Astrocyte (in vitro differentiated cells and primary cell): Measurements from ENCODE around the gene DGKI. TPM values are rescaled to one million over a fixed set of nuclear protein-coding genes. Genes with fewer than 3 reads are reported as not detected.

Source experiments
- DNase-seq: peaks from one replicate; pipeline ENCODE4 v3.0.0-alpha.2; 2010; ENCODE audit warnings: low read depth
- FAIRE-seq: peaks from 2 replicates; lab custom pipeline; 2011; peaks lifted over from hg19 to GRCh38; lab: Jason Lieb, UNC
- H2AFZ ChIP-seq: 2 replicates; pipeline ENCODE4 v1.6.0; 2012; ENCODE audit warnings: low read depth, low read length, inconsistent platforms
- H3K27ac ChIP-seq: 2 replicates; pipeline ENCODE4 v1.5.1; 2011; ENCODE audit warnings: low read depth, low read length, inconsistent platforms
- H3K27me3 ChIP-seq: 2 replicates; pipeline ENCODE4 v1.6.0; 2011; ENCODE audit warnings: low read length, inconsistent platforms; ENCODE audit not compliant: insufficient read depth
- H3K36me3 ChIP-seq: 2 replicates; pipeline ENCODE4 v1.5.1; 2011; ENCODE audit warnings: low read length, inconsistent platforms; ENCODE audit not compliant: insufficient read depth
- H3K4me1 ChIP-seq: 2 replicates; pipeline ENCODE4 v1.5.1; 2011; ENCODE audit warnings: low read length, inconsistent platforms; ENCODE audit not compliant: insufficient read depth
- H3K4me2 ChIP-seq: 2 replicates; pipeline ENCODE4 v1.6.0; 2012; ENCODE audit warnings: low read length, inconsistent platforms
- H3K4me3 ChIP-seq: 2 replicates; pipeline ENCODE4 v1.5.1; 2011; ENCODE audit warnings: low read depth, mild to moderate bottlenecking, low read length, inconsistent platforms; ENCODE audit not compliant: insufficient read depth
- H3K79me2 ChIP-seq: 2 replicates; pipeline ENCODE4 v1.6.0; 2012; ENCODE audit warnings: mild to moderate bottlenecking, low read length, inconsistent platforms; ENCODE audit not compliant: insufficient read depth
- H3K9ac ChIP-seq: 2 replicates; pipeline ENCODE4 v1.6.0; 2012; ENCODE audit warnings: mild to moderate bottlenecking, low read length, inconsistent platforms
- H3K9me3 ChIP-seq: 2 replicates; pipeline ENCODE4 v1.5.1; 2012; ENCODE audit warnings: low read depth, mild to moderate bottlenecking, low read length, inconsistent platforms; ENCODE audit not compliant: insufficient read depth
- H4K20me1 ChIP-seq: 2 replicates; pipeline ENCODE4 v1.6.0; 2012; ENCODE audit warnings: low read length, inconsistent platforms; ENCODE audit not compliant: insufficient read depth
- H3K27ac Mint-ChIP-seq: one replicate; pipeline ENCODE4 v1.8.0; 2021; ENCODE audit warnings: mild to moderate bottlenecking, mixed read lengths; ENCODE audit not compliant: unreplicated experiment
- H3K27me3 Mint-ChIP-seq: one replicate; pipeline ENCODE4 v1.8.0; 2021; ENCODE audit warnings: low read depth, mixed read lengths; ENCODE audit not compliant: unreplicated experiment
- H3K36me3 Mint-ChIP-seq: one replicate; pipeline ENCODE4 v1.8.0; 2021; ENCODE audit warnings: low read depth, mixed read lengths; ENCODE audit not compliant: unreplicated experiment
- H3K4me1 Mint-ChIP-seq: one replicate; pipeline ENCODE4 v1.8.0; 2021; ENCODE audit warnings: low read depth, mixed read lengths; ENCODE audit not compliant: unreplicated experiment
- H3K4me3 Mint-ChIP-seq: one replicate; pipeline ENCODE4 v1.8.0; 2021; ENCODE audit warnings: mild to moderate bottlenecking, moderate library complexity, mixed read lengths; ENCODE audit not compliant: unreplicated experiment
- H3K9me3 Mint-ChIP-seq: one replicate; pipeline ENCODE4 v1.8.0; 2021; ENCODE audit warnings: mild to moderate bottlenecking, mixed read lengths; ENCODE audit not compliant: unreplicated experiment
- CTCF ChIP-seq: IDR thresholded peaks from 2 replicates; pipeline ENCODE4 v1.5.1; 2011; ENCODE audit warnings: low read depth, mild to moderate bottlenecking, inconsistent platforms, low read length, moderate library complexity; ENCODE audit not compliant: insufficient read depth
- EZH2 ChIP-seq: IDR thresholded peaks from 2 replicates; pipeline ENCODE4 v1.6.1; 2012; ENCODE audit warnings: mild to moderate bottlenecking, low read length, inconsistent platforms; ENCODE audit not compliant: insufficient read depth
- total RNA-seq: library from RNA; stranded (reverse); gene quantifications from 2 replicates; pipeline ENCODE4 v1.2.1, GENCODE V29; 2021

DGKI gene
- total RNA-seq, 1 donor from 2014 or later = 6.3 TPM

- Mint-ChIP-seq H3K9me3 (no peaks in the 10 kb centered on the region), H3K27ac (no peak overlapping the region), H3K36me3 (peaks cover 42% of the 10 kb centered on the region), H3K4me3 (no peak overlapping the region), H3K4me1 (peaks cover 23% of the 10 kb centered on the region), H3K27me3 (no peaks in the 10 kb centered on the region)
- Histone ChIP-seq H3K27me3 (no peaks in the 10 kb centered on the region), H2AFZ (no peak overlapping the region), H3K36me3 (peaks cover 49% of the 10 kb centered on the region), H4K20me1 (no peaks in the 10 kb centered on the region), H3K9me3 (no peaks in the 10 kb centered on the region), H3K4me1 (peaks cover 29% of the 10 kb centered on the region), H3K79me2 (no peaks in the 10 kb centered on the region), H3K9ac (no peak overlapping the region), H3K4me2 (no peak overlapping the region), H3K27ac (no peak overlapping the region), H3K4me3 (no peak overlapping the region)
- TF ChIP-seq EZH2 (no peak), CTCF (no peak)
- DNase-seq (no peak), FAIRE-seq (no peak)
These were observed 24.6 kb upstream of the DGKI start for GRCh38 chr7:137871170-137871915.

- no peaks in the 10 kb centered on the region for H3K27me3 ChIP-seq
- peaks cover 50% of the 10 kb centered on the region for H3K36me3 ChIP-seq
- H3K9me3 Mint-ChIP-seq = no peaks in the 10 kb centered on the region
- H3K27me3 Mint-ChIP-seq = no peaks in the 10 kb centered on the region
- DNase-seq = no peak
- no peaks in the 10 kb centered on the region for H4K20me1 ChIP-seq
- no peaks in the 10 kb centered on the region for H3K79me2 ChIP-seq
- no peak overlapping the region for H2AFZ ChIP-seq
- no peak overlapping the region for H3K4me3 ChIP-seq
- FAIRE-seq = no peak
- peaks cover 23% of the 10 kb centered on the region for H3K4me1 Mint-ChIP-seq
- H3K36me3 Mint-ChIP-seq = peaks cover 45% of the 10 kb centered on the region
- no peak for TF ChIP-seq EZH2
- TF ChIP-seq CTCF = no peak
- H3K9me3 ChIP-seq = no peaks in the 10 kb centered on the region
- H3K9ac ChIP-seq = no peak overlapping the region
- no peak overlapping the region for H3K27ac ChIP-seq
- no peak overlapping the region for H3K27ac Mint-ChIP-seq
- H3K4me1 ChIP-seq = peaks cover 27% of the 10 kb centered on the region
- no peak overlapping the region for H3K4me3 Mint-ChIP-seq
- no peak overlapping the region for H3K4me2 ChIP-seq
These were observed 23.9 kb upstream of the DGKI start for GRCh38 chr7:137870684-137871083.

- H3K27ac Mint-ChIP-seq = no peak overlapping the region
- FAIRE-seq = no peak
- H3K36me3 ChIP-seq = peaks cover 52% of the 10 kb centered on the region
- H3K27ac ChIP-seq = no peak overlapping the region
- no peaks in the 10 kb centered on the region for H4K20me1 ChIP-seq
- no peak overlapping the region for H2AFZ ChIP-seq
- no peak overlapping the region for H3K4me3 ChIP-seq
- H3K9me3 ChIP-seq = no peaks in the 10 kb centered on the region
- no peak overlapping the region for H3K4me2 ChIP-seq
- H3K79me2 ChIP-seq = no peaks in the 10 kb centered on the region
- H3K9ac ChIP-seq = no peak overlapping the region
- no peak for DNase-seq
- peaks cover 22% of the 10 kb centered on the region for H3K4me1 Mint-ChIP-seq
- no peak overlapping the region for H3K4me3 Mint-ChIP-seq
- no peaks in the 10 kb centered on the region for H3K27me3 ChIP-seq
- peaks cover 46% of the 10 kb centered on the region for H3K36me3 Mint-ChIP-seq
- H3K4me1 ChIP-seq = peaks cover 21% of the 10 kb centered on the region
- no peaks in the 10 kb centered on the region for H3K9me3 Mint-ChIP-seq
- H3K27me3 Mint-ChIP-seq = no peaks in the 10 kb centered on the region
- no peak for TF ChIP-seq EZH2
These were observed 23.3 kb upstream of the DGKI start for GRCh38 chr7:137870078-137870477.
